ENCODE measurements around the gene MYT1. TPM values are rescaled to one million over a fixed set of nuclear protein-coding genes. Genes with fewer than 3 reads are reported as not detected.

Gene MYT1
- total RNA-seq, 1 experiment from 2014 or later = not detected

GRCh38 chr20:64278317-64278681, 114.0 kb downstream of the MYT1 start:
- H3K4me1 Mint-ChIP-seq (ENCODE audit: insufficient read depth, unreplicated experiment) = no peaks in the 10 kb centered on the region
- no peaks in the 10 kb centered on the region for H3K9me3 Mint-ChIP-seq (ENCODE audit: unreplicated experiment)
- no peak overlapping the region for H3K27ac Mint-ChIP-seq (ENCODE audit: low read depth, unreplicated experiment)
- H3K36me3 Mint-ChIP-seq (ENCODE audit: insufficient read depth, unreplicated experiment) = peaks cover 12% of the 10 kb centered on the region
- no peak overlapping the region for H3K4me3 Mint-ChIP-seq (ENCODE audit: unreplicated experiment)
- H3K27me3 Mint-ChIP-seq (ENCODE audit: insufficient read depth, unreplicated experiment) = no peaks in the 10 kb centered on the region
- intact Hi-C loops (cut with micrococcal nuclease) = no loop called here
- no TSS peak for BruUV-seq (replicated peaks)
- POLR2A ChIA-PET = interaction anchor here (1.0 kb wide), 1 partner anchor 20 kb away, joined by 3 read pairs; no protein-coding TSS in a partner anchor
- no peak for TF ChIP-seq CTCF (IDR thresholded peaks at IDR 0.05; ENCODE audit: unreplicated experiment)
- CTCF ChIA-PET = no interaction called here
- no peak for DNase-seq (ENCODE audit: unreplicated experiment)

GRCh38 chr20:64279826-64280459, 115.7 kb downstream of the MYT1 start:
- ChIA-PET CTCF (no interaction called here), POLR2A (interaction anchor here (0.7 to 1.0 kb wide), 2 partner anchors 20 to 21 kb away, joined by 3 read pairs; no protein-coding TSS in a partner anchor)
- no peak overlapping the region for H3K27ac Mint-ChIP-seq (ENCODE audit: low read depth, unreplicated experiment)
- BruUV-seq (replicated peaks) = no TSS peak
- no peak overlapping the region for H3K4me3 Mint-ChIP-seq (ENCODE audit: unreplicated experiment)
- H3K9me3 Mint-ChIP-seq (ENCODE audit: unreplicated experiment) = no peaks in the 10 kb centered on the region
- H3K4me1 Mint-ChIP-seq (ENCODE audit: insufficient read depth, unreplicated experiment) = no peaks in the 10 kb centered on the region
- H3K36me3 Mint-ChIP-seq (ENCODE audit: insufficient read depth, unreplicated experiment) = peaks cover 6% of the 10 kb centered on the region
- H3K27me3 Mint-ChIP-seq (ENCODE audit: insufficient read depth, unreplicated experiment) = no peaks in the 10 kb centered on the region
- no peak for DNase-seq (ENCODE audit: unreplicated experiment)
- TF ChIP-seq CTCF (IDR thresholded peaks at IDR 0.05; ENCODE audit: unreplicated experiment) = no peak
- intact Hi-C loops (cut with micrococcal nuclease) = no loop called here

GRCh38 chr20:64280460-64280843, 116.2 kb downstream of the MYT1 start:
- BruUV-seq (replicated peaks) = no TSS peak
- peaks cover 6% of the 10 kb centered on the region for H3K36me3 Mint-ChIP-seq (ENCODE audit: insufficient read depth, unreplicated experiment)
- POLR2A ChIA-PET = interaction anchor here (0.7 to 1.0 kb wide), 2 partner anchors 21 to 22 kb away, joined by 3 read pairs; no protein-coding TSS in a partner anchor

GRCh38 chr20:64283646-64284045, 119.4 kb downstream of the MYT1 start:
- ChIA-PET POLR2A (interaction anchor here (0.7 to 0.9 kb wide), 3 partner anchors 19 to 251 kb away, joined by 3 to 4 read pairs (median 3); partner anchors contain the start of gene PCMTD2), CTCF (interaction anchor here (1.4 kb wide), 1 partner anchor 59 kb away, joined by 3 read pairs; no protein-coding TSS in a partner anchor)
- Mint-ChIP-seq H3K27me3 (ENCODE audit: insufficient read depth, unreplicated experiment) (no peaks in the 10 kb centered on the region), H3K4me1 (ENCODE audit: insufficient read depth, unreplicated experiment) (no peaks in the 10 kb centered on the region), H3K4me3 (ENCODE audit: unreplicated experiment) (no peak overlapping the region), H3K36me3 (ENCODE audit: insufficient read depth, unreplicated experiment) (no peaks in the 10 kb centered on the region), H3K9me3 (ENCODE audit: unreplicated experiment) (no peaks in the 10 kb centered on the region), H3K27ac (ENCODE audit: low read depth, unreplicated experiment) (no peak overlapping the region)
- no TSS peak for BruUV-seq (replicated peaks)
- no peak for DNase-seq (ENCODE audit: unreplicated experiment)
- intact Hi-C loops (cut with micrococcal nuclease) = no loop called here
- TF ChIP-seq CTCF (IDR thresholded peaks at IDR 0.05; ENCODE audit: unreplicated experiment) = no peak

More at GRCh38 chr20:64280460-64280843, 116.2 kb downstream of the MYT1 start:
- TF ChIP-seq CTCF (IDR thresholded peaks at IDR 0.05; ENCODE audit: unreplicated experiment) = no peak
- CTCF ChIA-PET = no interaction called here
- Mint-ChIP-seq H3K27ac (ENCODE audit: low read depth, unreplicated experiment) (no peak overlapping the region), H3K27me3 (ENCODE audit: insufficient read depth, unreplicated experiment) (no peaks in the 10 kb centered on the region), H3K4me3 (ENCODE audit: unreplicated experiment) (no peak overlapping the region), H3K9me3 (ENCODE audit: unreplicated experiment) (no peaks in the 10 kb centered on the region), H3K4me1 (ENCODE audit: insufficient read depth, unreplicated experiment) (no peaks in the 10 kb centered on the region)
- intact Hi-C loops (cut with micrococcal nuclease) = no loop called here
- DNase-seq (ENCODE audit: unreplicated experiment) = no peak

All from MCF 10A (cell line).